ENCODE data around the gene PIP5KL1. TPM values are rescaled to one million over a fixed set of nuclear protein-coding genes. Genes with fewer than 3 reads are reported as not detected.

PIP5KL1 gene
- total RNA-seq, 1 donor from 2014 or later = not detected

DNA sequence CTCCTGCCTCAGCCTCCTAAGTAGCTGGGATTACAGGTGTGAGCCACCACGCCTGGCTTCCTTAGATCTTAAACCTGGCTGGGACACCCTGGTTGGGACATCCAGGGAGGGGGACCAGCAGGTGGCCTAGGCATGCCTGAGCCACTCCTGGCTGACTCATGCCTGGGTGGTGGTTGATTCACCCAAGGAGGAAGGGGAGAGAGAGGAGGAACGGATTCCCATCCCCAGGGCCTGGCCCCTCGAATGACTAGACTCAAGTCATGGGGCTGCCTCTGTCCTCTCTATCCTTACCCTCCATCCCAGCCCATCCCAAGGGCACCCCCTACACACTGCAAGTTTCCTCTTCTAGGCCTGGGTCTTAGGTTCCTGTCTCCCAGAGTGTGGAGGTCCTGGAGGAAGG lies 37.5 kb upstream of the PIP5KL1 start:
- DNase-seq = no peak

GRCh38 chr9:127967151-127967809 lies 36.7 kb upstream of the PIP5KL1 start:
- no peak for DNase-seq

GRCh38 chr9:127966416-127967150 lies 36.0 kb upstream of the PIP5KL1 start:
- no peak for DNase-seq

- no peak for DNase-seq
Observed at GRCh38 chr9:127965953-127966352, 35.4 kb upstream of the PIP5KL1 start.

DNA sequence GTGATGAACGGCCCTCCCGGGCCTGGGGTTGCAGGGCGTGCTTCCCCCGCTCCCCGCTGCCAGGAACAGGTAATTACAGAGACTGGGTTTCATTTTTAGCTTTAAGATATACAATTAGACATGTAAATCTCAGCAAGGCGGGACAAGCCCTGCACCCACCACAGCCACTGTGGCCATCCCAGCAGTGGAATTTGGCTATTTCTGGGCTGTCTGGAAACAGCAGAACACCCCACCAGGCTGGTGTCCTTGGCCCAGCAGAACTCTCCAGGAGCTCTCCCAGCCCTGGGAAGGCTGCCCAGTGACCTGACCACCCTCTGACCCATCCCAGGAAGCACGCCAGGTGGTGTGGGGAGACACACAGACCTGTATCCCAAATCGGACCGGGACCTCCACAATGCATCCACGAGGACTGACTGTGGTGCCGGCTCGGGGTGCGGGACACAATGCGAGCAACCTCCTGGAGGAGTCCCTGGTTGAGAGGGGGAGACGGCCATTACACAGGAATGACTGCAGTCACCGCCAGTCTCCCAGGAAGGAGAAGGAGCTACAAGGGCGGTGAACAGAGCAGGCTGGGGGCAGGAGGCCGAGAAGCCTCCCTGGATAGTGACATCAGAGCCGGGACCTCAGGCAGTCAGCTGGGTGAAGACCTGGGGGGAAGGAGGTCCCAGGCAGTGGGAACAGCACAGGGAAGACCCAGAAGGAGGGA lies 32.9 kb upstream of the PIP5KL1 start:
- DNase-seq = no peak

DNA sequence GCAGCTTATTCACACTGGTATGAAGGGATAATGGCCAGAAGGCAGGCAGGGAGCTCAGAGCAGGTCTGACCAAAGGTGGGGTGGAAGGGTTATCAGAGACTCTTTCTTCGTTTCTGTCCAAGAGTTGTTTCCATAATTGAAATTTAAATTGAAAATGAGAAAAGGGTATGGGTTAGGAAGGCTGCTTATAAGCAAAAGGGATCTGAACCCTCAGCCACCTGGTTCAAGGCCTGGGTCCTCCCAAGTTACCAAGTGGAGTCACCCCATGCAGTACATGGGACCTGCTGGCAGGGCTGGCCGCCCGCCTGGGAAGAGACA lies 32.4 kb upstream of the PIP5KL1 start:
- no peak for DNase-seq

GRCh38 chr9:127962278-127962677 lies 31.7 kb upstream of the PIP5KL1 start:
- no peak for DNase-seq

DNA sequence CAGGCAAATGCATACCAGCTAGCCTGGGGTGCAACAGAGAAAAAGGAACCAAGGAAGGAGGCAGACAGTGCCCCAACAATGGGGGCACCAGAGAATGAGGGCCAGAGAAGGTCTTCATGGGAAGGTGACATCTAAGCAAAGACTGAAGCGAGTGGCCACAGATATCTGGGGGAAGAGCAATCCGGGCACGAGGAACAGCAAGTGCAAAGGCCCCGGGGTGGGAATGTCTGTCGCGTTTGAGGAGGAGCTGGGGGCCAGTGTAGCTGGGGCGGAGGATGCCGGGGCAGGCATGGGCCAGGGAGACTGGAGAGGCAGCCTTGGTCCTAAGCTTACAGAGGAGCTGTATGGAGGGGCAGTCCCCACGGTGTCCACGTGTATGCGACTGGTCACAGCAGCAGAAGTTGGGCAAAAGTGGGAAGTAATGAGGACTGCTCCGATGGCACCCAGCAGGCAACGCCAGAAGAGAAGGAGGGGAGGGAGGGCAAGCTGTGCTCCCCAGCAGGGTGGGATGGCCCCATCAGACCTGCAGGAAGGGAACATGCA lies 31.1 kb upstream of the PIP5KL1 start:
- DNase-seq = no peak

DNA sequence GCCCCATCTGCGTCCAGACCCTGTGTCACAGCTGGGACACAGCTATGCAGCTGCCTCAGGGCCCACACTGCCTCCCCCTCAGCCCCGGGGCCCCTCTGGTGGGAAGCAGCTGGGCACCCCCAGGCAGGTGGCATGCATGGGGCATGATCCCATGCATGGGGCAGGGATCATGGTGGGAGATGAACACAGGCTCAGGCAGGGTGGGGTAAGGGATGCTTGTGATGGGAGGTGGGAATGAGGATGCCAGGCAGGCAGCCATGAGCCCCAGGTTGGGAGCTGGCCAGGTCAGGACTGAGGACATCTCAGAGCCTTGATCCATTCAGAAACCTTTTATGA lies 30.5 kb upstream of the PIP5KL1 start:
- no peak for DNase-seq

- DNase-seq = peak; percentile 67
Observed at GRCh38 chr9:127960410-127961154, 30.0 kb upstream of the PIP5KL1 start.

GRCh38 chr9:127959841-127960409 lies 29.3 kb upstream of the PIP5KL1 start:
- DNase-seq = no peak

GRCh38 chr9:127959398-127959797 lies 28.8 kb upstream of the PIP5KL1 start:
- DNase-seq = no peak

GRCh38 chr9:127958728-127959127 lies 28.2 kb upstream of the PIP5KL1 start:
- no peak for DNase-seq

GRCh38 chr9:127955294-127956015 lies 24.9 kb upstream of the PIP5KL1 start:
- DNase-seq = peak; percentile 78

DNA sequence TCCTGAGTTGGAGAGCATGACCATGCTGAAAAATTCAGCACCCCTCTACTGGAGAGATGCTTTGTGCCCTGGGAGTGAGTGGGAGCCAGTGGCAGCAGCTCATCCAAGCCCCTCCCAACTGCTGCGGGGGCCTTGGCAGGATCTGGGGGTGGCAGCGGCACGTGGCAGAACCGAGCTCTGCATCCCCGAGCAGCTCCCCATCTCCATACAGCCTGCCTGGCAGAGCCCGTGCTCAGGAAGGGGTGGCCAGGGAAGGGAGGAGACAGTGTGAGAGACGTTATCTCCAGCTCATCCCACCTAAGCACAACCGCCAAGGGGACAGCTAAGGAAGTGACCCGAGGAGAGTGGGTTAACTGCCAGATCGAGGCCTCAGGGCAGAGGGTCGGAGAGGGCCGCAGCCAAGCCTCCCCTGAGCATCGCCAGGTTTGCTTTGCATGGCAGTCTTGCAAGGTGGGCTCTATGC lies 24.3 kb upstream of the PIP5KL1 start:
- DNase-seq = no peak

DNA sequence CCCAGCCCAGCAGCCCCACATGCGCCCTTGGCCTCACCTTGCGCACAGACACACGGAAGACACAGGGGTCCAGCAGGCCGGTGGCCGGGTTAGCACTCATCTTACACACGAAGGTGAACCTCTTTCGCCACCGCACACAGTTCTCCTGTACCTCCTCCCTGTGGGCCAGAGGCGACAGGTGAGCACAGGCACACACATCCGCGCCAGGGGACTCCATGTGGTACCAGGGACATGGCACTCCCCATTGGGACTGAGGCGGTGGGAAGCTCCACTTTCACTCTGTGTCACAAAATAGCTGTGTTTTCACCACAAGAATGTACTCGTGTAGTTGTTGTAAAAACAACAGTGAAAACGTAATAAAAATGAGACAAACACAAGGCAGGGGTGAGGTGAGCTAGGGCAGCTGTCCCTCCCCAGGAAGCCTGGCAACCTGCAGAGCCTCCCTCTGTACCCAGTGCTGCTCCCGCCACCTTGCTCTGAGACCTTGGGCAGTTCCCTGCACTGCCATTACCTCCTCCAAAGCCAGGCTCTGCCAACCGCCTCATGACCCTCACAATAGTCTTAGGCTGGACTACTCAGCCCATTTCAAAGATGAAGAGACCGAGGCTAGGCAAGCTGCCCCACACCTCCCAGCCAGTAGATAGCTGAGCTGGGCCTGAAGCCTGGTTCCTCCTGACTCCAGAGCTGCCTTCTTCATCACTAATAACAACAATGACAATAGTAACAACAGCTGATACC lies 23.4 kb upstream of the PIP5KL1 start:
- DNase-seq = no peak

GRCh38 chr9:127953154-127953553 lies 22.6 kb upstream of the PIP5KL1 start:
- DNase-seq = no peak

DNA sequence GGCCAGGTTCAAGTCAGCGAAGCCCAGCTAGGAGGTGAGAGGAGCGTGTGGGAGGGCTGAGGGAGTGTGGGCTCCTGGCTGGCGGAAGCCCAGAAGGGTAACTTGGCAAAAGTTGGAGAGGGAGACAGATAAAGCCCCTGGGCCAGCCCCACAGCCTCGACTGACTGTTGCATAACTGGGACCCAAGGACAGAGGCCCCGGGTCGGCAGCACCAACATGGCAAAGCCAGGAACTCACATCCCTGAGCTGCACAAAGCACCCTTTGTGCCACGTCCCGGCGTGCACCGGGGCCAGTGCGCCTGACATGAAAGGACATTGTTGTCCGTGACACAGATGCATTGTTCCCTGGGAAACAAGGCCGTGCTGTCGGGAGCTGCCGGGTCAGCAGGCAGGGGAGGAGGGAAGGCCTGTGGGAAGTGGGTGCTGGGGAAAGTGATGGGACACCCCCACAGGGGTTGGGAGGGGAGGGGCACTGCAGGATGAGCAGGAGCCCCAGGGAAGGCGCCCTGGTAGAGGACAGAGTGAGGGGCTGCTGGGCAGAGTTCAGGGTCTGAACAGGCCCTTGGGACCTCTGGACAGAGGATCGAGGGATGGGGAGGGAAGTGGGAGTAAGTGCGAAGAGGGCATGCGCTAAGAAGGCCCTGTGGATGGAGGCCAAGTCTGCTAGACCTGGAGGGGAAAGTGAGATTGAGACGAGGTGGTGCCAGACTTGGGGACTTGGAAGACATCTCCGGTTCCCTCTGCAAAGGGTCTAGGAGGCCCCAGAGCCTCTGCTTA lies 20.1 kb upstream of the PIP5KL1 start:
- DNase-seq = no peak

GRCh38 chr9:127949827-127950512 lies 19.4 kb upstream of the PIP5KL1 start:
- DNase-seq = no peak

All from tongue (tissue), 2 donors.